HTR-8/SVneo (cell line): ENCODE data around the gene NUP93.

ENCODE experiments used
- DNase-seq: peaks from one replicate; pipeline ENCODE4 v3.0.0; 2011; ENCODE audit warnings: low spot score, mixed read lengths; ENCODE audit not compliant: insufficient read length
- FAIRE-seq: peaks from 2 replicates; lab custom pipeline; 2011; peaks lifted over from hg19 to GRCh38; lab: Jason Lieb, UNC

NUP93 gene

DNA sequence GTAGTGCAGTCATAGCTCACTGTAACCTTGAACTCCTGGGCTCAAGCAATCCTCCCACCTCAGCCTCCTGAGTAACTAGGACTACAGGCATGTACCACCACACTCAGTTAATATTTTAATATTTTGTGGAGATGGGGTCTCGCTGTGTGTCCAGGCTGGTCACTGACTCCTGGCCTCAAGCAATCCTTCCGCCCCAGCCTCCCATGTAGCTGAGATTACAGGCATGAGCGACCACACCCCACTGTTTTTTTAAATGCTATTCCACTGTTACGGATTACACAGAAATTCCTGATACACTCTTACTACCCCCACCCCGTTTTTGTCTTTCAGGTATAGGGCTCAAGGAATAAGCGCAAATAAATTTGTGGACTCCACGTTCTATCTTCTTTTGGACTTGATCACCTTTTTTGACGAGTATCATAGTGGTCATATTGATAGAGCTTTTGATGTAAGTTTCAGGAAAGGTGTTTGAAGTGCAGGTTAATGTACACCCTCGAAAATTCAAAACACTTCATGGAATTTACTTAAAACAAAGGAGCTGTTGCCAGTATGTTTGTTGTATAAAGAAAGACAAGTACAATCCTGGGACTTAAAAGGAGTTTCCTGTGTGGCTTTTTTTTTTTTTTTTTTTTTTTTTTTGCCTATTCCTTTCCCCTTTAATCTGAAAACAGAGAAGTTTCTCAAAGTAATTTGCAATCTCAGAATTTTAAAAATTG lies 108.9 kb downstream of the NUP93 start:
- DNase-seq (no peak), FAIRE-seq (no peak)

DNA sequence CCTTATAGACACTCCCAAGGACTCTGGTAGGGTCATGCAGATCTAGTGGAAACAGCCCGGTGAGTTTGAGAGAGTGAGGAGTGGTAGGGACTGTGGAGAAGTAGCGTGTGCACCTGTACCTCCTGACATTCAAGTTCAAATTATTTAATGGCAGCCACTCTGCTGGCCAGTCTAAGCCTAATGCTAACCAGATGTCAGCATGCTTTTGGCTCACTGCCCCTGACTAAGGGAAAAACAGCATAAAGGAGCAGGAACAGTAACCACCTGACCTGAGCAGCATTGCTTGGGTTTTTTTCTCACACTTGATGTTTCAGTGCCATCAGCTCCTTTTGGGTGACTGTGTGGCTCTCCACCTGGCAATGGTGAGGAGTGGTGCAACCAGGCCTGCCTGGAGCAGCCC lies 111.3 kb downstream of the NUP93 start:
- DNase-seq (no peak), FAIRE-seq (no peak)

DNA sequence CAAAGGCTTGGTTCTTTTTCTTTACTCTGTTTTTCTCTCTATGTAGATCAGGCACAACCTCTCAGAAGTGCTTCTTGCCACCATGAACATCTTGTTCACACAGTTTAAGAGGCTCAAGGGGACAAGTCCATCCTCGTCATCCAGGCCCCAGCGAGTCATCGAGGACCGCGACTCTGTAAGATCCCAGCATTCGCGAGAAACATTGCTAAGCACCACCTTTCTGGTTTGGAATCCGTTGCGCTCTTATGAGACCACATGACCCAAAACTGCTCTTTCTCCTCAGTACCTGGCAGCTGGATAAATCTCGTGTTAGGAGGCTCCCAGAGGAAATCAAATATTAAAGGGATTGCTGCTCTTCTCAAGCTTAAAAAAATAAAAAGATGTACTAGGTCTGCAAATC lies 111.7 kb downstream of the NUP93 start:
- DNase-seq (no peak), FAIRE-seq (no peak)

DNA sequence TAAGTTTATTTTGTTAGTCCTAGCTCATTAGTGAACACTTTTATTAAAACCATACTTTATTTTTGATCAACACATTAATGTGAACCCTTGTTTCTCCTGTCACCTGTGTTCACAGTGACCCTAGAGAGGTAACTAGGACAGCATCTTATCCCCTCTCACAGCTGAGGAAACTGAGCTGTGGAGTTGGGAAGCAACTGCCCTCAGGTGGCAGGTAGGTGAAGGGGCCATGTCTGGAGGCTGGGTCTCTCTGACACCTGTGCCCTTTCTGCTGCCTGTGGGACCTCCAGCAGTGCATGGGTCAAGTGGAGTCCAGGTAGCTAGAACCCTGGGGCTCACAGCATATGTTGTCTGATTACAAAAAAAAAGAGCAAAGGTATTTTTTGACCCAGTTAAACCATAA lies 112.2 kb downstream of the NUP93 start:
- no peak for FAIRE-seq
- no peak for DNase-seq

DNA sequence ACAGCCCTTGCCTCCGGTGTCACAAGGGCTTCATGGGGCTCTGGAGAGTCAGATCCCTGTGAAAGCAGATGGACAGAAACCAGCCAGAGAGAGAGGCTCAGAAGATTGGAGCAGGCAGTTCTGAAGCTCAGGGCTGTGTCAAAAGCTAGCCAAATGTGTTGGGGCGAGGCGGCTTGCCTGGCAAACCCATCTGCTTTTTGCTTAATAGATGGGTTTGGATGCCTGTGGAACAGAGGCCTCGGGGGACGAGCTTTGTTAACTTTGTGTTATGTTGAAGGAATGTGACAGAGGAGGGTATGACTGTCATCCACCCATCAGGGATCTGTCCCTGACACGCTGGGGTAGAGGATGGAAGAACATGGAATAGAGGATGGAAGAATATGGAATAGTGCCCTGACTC lies 114.1 kb downstream of the NUP93 start:
- FAIRE-seq = no peak

DNA sequence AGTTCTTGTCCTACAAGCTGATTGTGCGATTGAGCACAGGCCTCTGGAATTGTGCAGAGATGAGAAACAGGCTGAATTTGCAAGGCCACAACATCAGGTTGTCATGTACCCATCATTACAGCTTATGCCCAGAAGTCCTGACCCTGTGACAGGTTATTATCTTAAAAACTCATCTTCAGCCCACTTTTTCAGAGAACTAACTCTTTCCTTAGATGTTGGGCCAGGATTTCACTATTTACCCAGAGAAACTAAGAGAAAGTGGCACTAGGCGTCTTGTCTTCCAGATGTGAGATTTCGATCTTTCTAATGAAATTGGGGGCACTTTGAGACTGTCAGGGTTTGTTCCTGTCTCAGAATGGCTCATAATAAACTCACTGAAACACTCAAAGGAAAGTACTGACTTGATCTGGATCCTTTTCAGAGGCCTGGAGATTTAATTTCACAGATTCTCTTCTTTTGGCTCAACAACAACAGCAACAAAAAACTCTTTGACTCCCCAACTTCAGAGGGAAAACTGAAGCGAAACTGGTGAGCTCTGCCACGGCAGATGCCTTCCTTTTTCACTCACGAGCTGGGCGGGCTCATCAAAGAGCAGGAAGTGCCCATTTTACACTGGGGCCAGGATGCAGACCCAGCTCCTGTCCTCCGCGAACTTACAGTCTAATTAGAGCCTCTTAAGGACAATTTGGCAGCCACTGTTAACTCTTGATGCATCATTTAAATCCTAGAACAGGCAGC lies 117.4 kb downstream of the NUP93 start:
- FAIRE-seq (no peak), DNase-seq (no peak)

More for the DNA sequence above, 114.1 kb downstream of the NUP93 start:
- DNase-seq = no peak

DNA sequence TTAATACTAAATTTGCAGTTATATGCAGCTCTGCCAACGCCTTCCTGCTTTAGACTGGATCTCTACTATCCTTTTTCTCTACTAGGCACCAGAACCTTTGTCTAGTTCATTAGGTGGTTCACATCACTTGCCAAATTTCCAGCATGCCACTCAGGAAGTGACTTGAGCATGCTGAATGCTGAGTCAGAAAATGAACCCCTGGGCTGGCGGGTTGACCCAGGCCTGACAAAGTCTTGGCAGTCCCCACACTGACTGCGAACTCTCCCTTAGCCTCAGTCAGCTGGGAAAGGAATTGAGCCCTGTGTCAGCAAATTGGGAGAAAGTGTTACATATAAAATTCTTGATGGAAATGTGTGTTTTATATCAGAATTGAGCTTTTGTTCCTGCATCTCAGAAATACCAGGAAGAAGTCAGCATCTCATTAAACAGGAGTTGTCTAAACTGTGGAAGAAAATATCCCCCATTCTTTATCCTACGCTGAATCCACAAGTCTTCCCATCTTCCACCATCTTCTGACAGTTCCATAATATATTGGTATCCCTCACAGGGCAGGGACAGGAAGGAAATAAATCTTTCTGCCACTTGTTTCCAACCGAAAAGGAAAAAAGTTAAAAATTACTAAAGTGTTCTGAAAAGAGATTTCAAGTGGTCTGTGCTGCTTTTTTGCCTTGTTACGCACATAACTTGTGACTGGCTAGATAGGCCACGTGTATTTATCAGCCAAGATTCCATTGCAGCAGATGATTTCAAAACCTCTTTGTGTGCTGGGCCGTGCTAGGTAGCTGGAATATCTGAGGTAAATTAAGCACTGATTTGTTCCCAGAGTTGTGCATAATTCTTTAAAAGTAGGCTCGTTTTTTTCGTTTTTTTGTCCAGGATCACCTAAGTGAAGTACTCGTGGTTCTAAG lies 118.4 kb downstream of the NUP93 start:
- no peak for FAIRE-seq

DNA sequence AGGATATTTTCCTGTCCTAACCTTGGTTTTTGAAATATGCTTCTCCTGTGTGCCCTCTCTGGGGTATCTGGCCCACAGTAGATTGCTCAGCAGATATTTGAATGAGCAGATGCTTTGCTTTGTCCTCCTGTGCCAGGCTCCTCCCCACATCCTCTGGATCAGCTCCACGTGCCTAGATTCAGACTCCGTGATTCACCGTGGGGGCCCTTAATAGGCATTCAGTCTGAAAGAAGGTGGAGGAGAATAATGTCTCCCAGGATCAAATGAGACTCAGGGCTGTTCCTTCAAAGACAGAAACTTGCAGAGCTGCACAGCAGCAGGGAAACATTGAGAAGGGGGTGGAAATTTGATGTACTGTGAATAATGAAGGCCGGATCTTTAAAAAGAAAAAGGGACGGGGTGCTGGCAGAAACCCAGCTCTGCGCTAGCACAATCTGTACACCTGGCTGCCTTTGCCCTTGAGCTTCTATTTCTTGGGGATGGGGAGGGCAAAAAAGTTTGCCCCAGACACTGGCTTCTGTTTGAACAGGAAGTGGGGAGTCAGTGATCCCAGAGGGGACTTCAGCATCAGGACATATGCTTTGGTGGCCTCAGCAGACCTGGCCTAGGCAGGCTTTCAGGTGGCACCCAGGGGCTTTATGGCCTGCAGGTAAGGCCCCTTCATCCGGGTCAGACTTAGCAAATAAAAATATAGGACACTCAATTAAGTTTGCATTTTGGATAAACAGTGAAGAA lies 119.2 kb downstream of the NUP93 start:
- FAIRE-seq (no peak), DNase-seq (no peak)

More for the DNA sequence above, 118.4 kb downstream of the NUP93 start:
- no peak for DNase-seq

DNA sequence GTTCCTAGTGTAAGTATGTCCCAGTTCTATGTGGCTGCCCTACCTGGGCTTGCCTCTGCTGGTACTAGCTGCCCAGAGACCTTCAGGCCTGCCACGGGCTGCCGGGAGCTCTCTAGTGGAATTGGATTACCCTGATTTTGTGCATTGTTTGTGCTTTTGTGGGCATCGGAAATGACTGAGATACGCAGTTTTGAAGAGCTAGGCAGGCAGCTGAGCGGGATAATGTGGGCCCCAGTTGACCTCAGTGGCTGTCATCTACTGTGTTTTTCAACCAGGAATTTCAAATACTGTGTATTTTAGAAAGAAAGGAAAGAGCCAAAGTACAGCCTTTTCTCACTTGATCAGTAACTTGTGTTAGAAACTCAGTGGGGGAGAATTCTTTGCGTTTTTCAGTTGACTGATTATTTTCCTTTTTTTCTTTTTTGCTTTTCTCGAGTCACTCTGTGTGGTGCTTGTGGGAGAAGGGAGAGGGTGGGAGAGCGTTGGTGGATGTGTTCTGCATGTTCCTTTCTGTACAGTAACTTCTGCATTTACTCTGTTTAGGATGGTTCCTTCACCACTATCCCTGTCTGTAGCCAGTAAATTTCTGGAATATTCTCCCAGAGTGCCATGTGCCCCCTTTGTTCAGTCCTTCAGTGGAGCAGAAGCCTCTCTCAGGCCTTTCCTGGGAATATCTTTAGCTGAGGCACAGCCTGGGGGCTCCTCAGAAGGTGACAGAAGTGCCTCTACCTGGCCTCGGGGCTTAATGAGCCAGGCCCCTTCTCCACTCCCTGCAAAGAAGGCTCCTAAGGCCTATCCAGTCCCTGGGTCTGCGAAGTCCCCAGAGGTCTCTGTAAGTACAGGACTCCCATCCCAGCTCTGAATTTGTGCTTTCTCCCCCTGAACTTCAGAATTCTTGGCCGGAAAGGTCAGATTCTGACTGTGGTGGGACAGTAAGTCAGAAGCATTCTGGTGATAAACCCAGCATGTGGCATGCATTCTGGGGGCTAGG lies 120.1 kb downstream of the NUP93 start:
- no peak for FAIRE-seq

DNA sequence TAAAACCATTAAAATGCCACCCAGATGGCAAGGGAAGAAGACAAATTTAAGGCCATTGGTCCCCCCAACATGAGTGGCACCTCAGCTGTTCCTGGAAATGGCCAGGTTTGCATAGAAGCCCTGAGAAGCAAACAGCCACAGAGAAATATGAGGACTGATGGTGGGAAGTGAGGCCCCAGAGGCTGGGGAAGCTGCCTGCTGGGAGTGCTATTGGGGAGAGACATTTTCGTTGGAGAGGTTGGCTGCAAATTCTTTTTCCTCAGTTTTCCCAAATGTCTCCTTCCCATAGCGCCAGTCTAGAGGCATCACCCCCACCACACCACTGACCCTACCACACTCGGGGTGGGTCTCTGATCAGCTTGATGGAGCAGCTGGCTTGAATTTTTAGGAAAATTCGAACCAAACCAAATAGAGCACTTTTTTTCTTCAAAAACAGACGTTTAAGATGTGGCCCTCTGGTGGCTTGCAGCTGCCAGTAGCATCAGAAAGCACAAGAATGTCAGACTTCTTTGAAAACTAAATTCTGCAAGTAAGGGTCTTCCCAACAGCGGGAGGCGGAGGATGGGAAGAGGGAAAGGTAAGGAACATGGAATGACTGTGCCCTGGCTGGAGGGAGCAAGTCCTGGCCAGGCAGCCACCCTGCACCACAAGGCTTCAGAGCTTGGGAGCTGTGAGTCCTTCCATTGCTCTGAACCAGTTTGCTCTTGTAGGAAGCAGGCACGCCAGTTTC lies 121.9 kb downstream of the NUP93 start:
- FAIRE-seq (no peak), DNase-seq (no peak)

More for the DNA sequence above, 120.1 kb downstream of the NUP93 start:
- DNase-seq = no peak

DNA sequence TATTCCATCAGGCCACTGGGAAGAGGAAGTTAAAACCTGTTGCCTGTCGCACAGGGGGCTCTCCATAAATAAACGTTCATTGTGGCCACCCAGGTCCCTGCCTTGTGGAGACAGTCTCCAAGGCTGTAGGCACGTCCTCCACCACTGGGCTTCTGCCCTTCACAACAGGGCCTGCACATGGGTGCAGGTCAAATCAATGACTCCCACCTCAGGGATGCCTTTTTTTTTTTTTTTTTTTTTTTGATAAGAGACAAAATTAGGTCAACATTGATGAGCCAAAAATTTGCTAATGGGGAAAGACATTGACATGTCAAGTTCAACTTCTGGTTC lies 122.4 kb downstream of the NUP93 start:
- no peak for FAIRE-seq

DNA sequence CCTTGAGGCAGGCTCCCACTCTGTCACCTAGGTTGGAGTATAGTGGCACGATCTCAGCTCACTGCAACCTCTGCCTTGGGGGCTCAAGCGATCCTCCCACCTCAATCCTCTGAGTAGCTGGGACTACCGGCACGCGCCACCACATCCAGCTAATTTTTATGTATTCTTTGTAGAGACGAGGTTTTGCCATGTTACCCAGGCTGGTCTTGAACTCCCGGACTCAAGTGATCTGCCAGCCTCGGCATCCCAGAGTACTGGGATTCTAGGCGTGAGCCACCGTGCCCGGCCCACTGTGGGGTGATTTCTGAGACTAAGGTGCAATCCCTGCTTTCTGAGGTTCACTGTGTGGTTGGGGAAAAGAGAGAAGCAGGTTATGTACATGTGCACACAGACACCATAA lies 123.0 kb downstream of the NUP93 start:
- DNase-seq (no peak), FAIRE-seq (no peak)

More for the DNA sequence above, 122.4 kb downstream of the NUP93 start:
- no peak for DNase-seq

DNA sequence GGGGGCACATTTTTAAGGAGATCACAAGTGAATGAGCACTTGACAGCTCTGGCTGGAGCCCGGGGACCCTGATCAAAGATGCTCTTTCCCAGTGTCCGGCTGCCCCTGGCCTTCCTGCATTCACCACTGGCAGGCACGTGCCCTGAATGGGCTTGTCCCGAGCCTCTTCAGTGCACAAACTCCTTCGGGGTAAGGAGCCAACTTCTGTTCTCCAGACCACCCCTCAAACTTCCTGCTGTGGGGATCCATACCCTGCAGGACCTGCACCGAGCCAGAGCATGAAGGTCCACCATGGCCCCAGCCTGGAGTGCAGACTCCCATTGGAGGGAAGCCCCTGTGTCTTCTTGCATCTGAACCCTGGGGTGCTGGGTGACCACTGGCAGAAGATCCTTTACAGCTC lies 125.3 kb downstream of the NUP93 start:
- FAIRE-seq (no peak), DNase-seq (no peak)

DNA sequence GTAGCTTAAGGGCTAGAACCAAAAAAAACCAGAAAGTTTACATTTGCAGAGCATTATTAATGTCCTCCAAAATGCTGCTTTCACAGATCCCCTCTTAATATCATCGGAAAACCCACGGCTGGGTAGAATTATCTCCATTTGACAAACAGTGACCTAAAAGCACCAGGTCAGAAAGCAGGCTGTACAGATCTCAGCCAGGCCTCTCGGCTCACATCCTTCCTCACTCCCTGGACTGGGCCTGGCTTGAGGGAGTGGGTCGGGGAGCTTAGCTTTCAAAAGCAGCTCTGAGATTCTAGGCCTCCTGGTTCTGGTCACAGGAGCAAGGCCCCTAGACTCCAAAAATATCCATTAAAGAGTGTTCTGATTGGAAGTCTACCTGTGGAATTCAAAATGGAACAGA lies 126.0 kb downstream of the NUP93 start:
- FAIRE-seq = no peak
- no peak for DNase-seq

DNA sequence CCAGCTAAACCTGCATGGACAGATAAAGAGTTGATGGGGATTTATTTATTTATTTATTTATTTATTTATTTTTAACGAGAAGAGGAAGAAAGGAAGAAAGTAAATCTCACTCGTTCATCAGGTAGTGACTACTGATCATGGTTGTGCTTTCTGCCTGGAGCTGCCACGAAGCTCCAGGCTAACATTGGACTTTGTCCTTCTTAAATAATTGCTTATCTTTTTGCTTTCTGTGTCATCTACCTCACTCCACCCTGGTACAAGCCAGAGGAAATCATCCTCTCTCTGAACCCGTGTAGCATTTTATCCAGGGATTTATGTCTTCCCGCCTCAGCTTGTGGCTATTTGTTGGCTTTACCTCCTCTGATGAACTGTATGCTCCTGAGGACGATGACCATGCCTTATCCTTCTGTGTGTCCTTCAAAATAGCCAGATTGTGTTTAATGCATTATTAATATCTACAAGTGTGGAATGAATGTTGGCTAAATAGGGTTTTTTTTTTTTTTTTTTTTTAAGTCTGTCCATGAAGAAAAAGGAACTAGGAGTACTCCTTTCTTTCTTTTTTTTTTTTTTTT lies 127.0 kb downstream of the NUP93 start:
- FAIRE-seq = no peak
- no peak for DNase-seq

DNA sequence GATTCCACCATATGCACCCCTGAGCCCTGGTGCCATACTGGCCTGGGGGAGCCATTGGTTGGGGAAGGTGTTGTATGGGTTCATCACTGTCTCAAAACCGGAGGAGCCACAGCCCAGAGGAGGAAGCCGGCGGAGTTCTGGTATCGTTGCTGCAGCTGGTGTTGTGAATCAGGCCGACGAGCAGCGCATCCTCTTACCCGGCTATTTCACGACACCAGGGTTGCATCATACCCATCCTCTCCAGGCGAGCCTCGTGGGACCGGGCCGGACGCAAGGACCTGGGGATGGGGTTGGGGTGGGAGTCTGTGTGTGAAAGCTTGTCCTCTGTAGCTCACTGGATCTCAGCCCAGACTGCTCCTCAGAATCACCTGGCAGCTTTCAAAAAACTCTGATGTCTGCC lies 128.4 kb downstream of the NUP93 start:
- DNase-seq = no peak
- no peak for FAIRE-seq

DNA sequence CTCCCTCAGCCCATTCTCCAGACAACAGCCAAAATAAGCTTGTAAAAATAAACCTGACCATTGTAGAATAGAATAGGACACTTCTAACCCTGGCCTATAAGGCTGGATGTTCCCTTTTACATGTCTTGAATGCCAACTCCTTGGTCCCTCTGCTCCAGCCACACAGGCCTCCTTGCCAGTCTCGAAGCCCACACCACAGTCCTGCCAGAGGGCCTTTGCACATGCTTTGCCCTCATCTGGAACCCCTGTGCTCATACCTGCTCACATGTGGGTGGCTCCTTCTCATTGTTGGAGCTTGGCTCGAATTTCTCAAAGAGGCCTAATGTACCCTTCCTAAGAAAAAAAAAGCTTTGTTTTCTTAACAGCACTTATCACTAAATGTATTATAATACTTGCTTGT lies 129.7 kb downstream of the NUP93 start:
- FAIRE-seq (peak; percentile 4), DNase-seq (no peak)
